Keratinocyte (primary cell): Measurements from ENCODE around the gene DGLUCY. TPM values are rescaled to one million over a fixed set of nuclear protein-coding genes. Genes with fewer than 3 reads are reported as not detected.

Experiments used
- DNase-seq: peaks from one replicate; pipeline ENCODE4 v3.0.0-alpha.2; 2011; ENCODE audit warnings: low read depth, missing footprints, low spot score
- FAIRE-seq: peaks from 2 replicates; lab custom pipeline; 2011; peaks lifted over from hg19 to GRCh38; lab: Jason Lieb, UNC
- H2AFZ ChIP-seq: 2 replicates; pipeline ENCODE4 v1.6.0; 2012; ENCODE audit warnings: low read length, control low read depth, inconsistent platforms; ENCODE audit not compliant: control insufficient read depth
- H3K27ac ChIP-seq: 2 replicates; pipeline ENCODE4 v1.5.1; 2011; ENCODE audit warnings: low read length; ENCODE audit not compliant: control insufficient read depth, insufficient read depth
- H3K27me3 ChIP-seq: 3 replicates; pipeline ENCODE4 v1.6.0; 2011; ENCODE audit warnings: low read length; ENCODE audit not compliant: control insufficient read depth, insufficient read depth; ENCODE audit errors: extremely low read depth
- H3K36me3 ChIP-seq, 2 experiments: 2 replicates in 1 of 2; 3 replicates in 1 of 2; pipeline ENCODE4 v1.5.1; 2011; ENCODE audit warnings: low read length in 2 of 2, mild to moderate bottlenecking in 1 of 2; ENCODE audit not compliant: control insufficient read depth in 2 of 2, insufficient read depth in 2 of 2; ENCODE audit errors: extremely low read depth in 1 of 2
- H3K4me1 ChIP-seq: 3 replicates; pipeline ENCODE4 v1.5.1; 2011; ENCODE audit warnings: low read length; ENCODE audit not compliant: control insufficient read depth, insufficient read depth; ENCODE audit errors: extremely low read depth
- H3K4me2 ChIP-seq: 3 replicates; pipeline ENCODE4 v1.6.0; 2011; ENCODE audit warnings: low read depth, low read length; ENCODE audit not compliant: control insufficient read depth, insufficient read depth; ENCODE audit errors: extremely low read depth
- H3K4me3 ChIP-seq, 3 experiments: fragments of 200-600 bp in 1 of 3; sonication (generic) in 1 of 3; 2 replicates in 2 of 3; 3 replicates in 1 of 3; pipeline ENCODE4 v1.5.1; 2011 to 2016; ENCODE audit warnings: low read length in 3 of 3, mild to moderate bottlenecking in 3 of 3, control low read depth in 2 of 3, inconsistent platforms in 1 of 3, low read depth in 1 of 3, mixed read lengths in 1 of 3, mixed run types in 1 of 3, moderate library complexity in 1 of 3; ENCODE audit not compliant: control insufficient read depth in 2 of 3, insufficient read depth in 2 of 3; ENCODE audit errors: extremely low read depth in 1 of 3
- H3K79me2 ChIP-seq: 2 replicates; pipeline ENCODE4 v1.6.0; 2012; ENCODE audit warnings: low read length; ENCODE audit not compliant: control insufficient read depth, insufficient read depth
- H3K9ac ChIP-seq: 3 replicates; pipeline ENCODE4 v1.6.0; 2011; ENCODE audit warnings: low read length; ENCODE audit not compliant: control insufficient read depth, insufficient read depth; ENCODE audit errors: extremely low read depth
- H3K9me1 ChIP-seq: 3 replicates; pipeline ENCODE4 v1.6.0; 2011; ENCODE audit warnings: low read length; ENCODE audit not compliant: control insufficient read depth, insufficient read depth; ENCODE audit errors: extremely low read depth
- H3K9me3 ChIP-seq: 2 replicates; pipeline ENCODE4 v1.5.1; 2012; ENCODE audit warnings: low read depth, low read length; ENCODE audit not compliant: control insufficient read depth
- H4K20me1 ChIP-seq: 3 replicates; pipeline ENCODE4 v1.6.0; 2011; ENCODE audit warnings: low read length; ENCODE audit not compliant: control insufficient read depth, insufficient read depth; ENCODE audit errors: extremely low read depth
- CTCF ChIP-seq, 3 experiments: IDR thresholded peaks in 1 of 3; conservative IDR thresholded peaks in 1 of 3; optimal IDR thresholded peaks in 1 of 3; 2 replicates in 2 of 3; 3 replicates in 1 of 3; pipeline versions ENCODE3 to v1.5.1; 2011; ENCODE audit warnings: low read length in 3 of 3, mild to moderate bottlenecking in 3 of 3, moderate library complexity in 2 of 3, control low read depth in 1 of 3, inconsistent platforms in 1 of 3; ENCODE audit not compliant: insufficient read depth in 2 of 3; ENCODE audit errors: extremely low read depth in 1 of 3
- EZH2 ChIP-seq: IDR thresholded peaks from one replicate; pipeline ENCODE4 v1.6.1; 2012; ENCODE audit warnings: inconsistent platforms, mild to moderate bottlenecking, low read length, moderate library complexity
- dilution Hi-C: fragments of 300-500 bp; cut with MboI; formaldehyde crosslinking; loops from one replicate; pipeline ENCODE4 v1.7.0; 2020; ENCODE audit warnings: low sequenced_read_pairs; ENCODE audit not compliant: extremely low pct_ligation_motif_present
- polyA plus RNA-seq, 5 experiments: library from polyadenylated mRNA; depleted of rRNA in 3 of 5; stranded (reverse) in 3 of 5; stranded (forward) in 1 of 5; unstranded in 1 of 5; fragments of >200 nt; gene quantifications; 1 replicate in 1 of 5; 2 replicates in 3 of 5; 3 replicates in 1 of 5; pipeline versions ENCODE4 v1.2.1 to v1.2.3, GENCODE V29; 2011 to 2012; ENCODE audit warnings: missing spikeins in 2 of 5, low read depth in 1 of 5, low replicate concordance in 1 of 5

The DGLUCY gene
- polyA plus RNA-seq, 1 donor (not counting 4 experiments of a cell fraction or from before 2014, with no cell fraction given), result 19.4 TPM

GRCh38 chr14:91230397-91231035 lies 116.6 kb downstream of the DGLUCY start:
- no peak overlapping the region for H3K27ac ChIP-seq
- H3K4me2 ChIP-seq, result no peak overlapping the region
- no peak overlapping the region for H3K4me3 ChIP-seq
- FAIRE-seq (no peak), DNase-seq (no peak)
- no peaks in the 10 kb centered on the region for H3K9me1 ChIP-seq
- no peaks in the 10 kb centered on the region for H3K36me3 ChIP-seq
- dilution Hi-C loops, result no loop called here
- no peaks in the 10 kb centered on the region for H4K20me1 ChIP-seq
- no peaks in the 10 kb centered on the region for H3K27me3 ChIP-seq
- no peaks in the 10 kb centered on the region for H3K79me2 ChIP-seq
- peaks cover 31% of the 10 kb centered on the region for H3K4me1 ChIP-seq
- TF ChIP-seq CTCF (optimal IDR thresholded peaks at IDR 0.05 in 1 of 3, IDR thresholded peaks at IDR 0.05 in 1 of 3, conservative IDR thresholded peaks at IDR 0.05 in 1 of 3; ENCODE audit: extremely low read depth in 1 of 3, insufficient read depth in 2 of 3, low read length in 3 of 3) (no peak), EZH2 (no peak)
- H2AFZ ChIP-seq, result no peak overlapping the region
- H3K9me3 ChIP-seq, result no peaks in the 10 kb centered on the region
- no peak overlapping the region for H3K9ac ChIP-seq

- dilution Hi-C loops, result no loop called here
- H3K9ac ChIP-seq, result no peak overlapping the region
- H3K4me1 ChIP-seq, result peaks cover 31% of the 10 kb centered on the region
- H3K27me3 ChIP-seq, result no peaks in the 10 kb centered on the region
- DNase-seq, result no peak
- no peaks in the 10 kb centered on the region for H4K20me1 ChIP-seq
- H3K9me3 ChIP-seq, result no peaks in the 10 kb centered on the region
- FAIRE-seq, result no peak
- no peak overlapping the region for H3K4me2 ChIP-seq
- H3K9me1 ChIP-seq, result no peaks in the 10 kb centered on the region
- H2AFZ ChIP-seq, result no peak overlapping the region
- TF ChIP-seq CTCF (optimal IDR thresholded peaks at IDR 0.05 in 1 of 3, IDR thresholded peaks at IDR 0.05 in 1 of 3, conservative IDR thresholded peaks at IDR 0.05 in 1 of 3; ENCODE audit: extremely low read depth in 1 of 3, insufficient read depth in 2 of 3, low read length in 3 of 3) (no peak), EZH2 (no peak)
- H3K36me3 ChIP-seq, result no peaks in the 10 kb centered on the region
- no peak overlapping the region for H3K4me3 ChIP-seq
- no peaks in the 10 kb centered on the region for H3K79me2 ChIP-seq
- H3K27ac ChIP-seq, result no peak overlapping the region
Measured at GRCh38 chr14:91231446-91231845, 117.6 kb downstream of the DGLUCY start.
